Keratinocyte (primary cell): ENCODE data around the gene ZNF521. TPM values are rescaled to one million over a fixed set of nuclear protein-coding genes. Genes with fewer than 3 reads are reported as not detected.

Experiments
- DNase-seq: peaks from one replicate; pipeline ENCODE4 v3.0.0-alpha.2; 2011; ENCODE audit warnings: low read depth, missing footprints, low spot score
- FAIRE-seq: peaks from 2 replicates; lab custom pipeline; 2011; peaks lifted over from hg19 to GRCh38; lab: Jason Lieb, UNC
- H2AFZ ChIP-seq: 2 replicates; pipeline ENCODE4 v1.6.0; 2012; ENCODE audit warnings: low read length, control low read depth, inconsistent platforms; ENCODE audit not compliant: control insufficient read depth
- H3K27ac ChIP-seq: 2 replicates; pipeline ENCODE4 v1.5.1; 2011; ENCODE audit warnings: low read length; ENCODE audit not compliant: control insufficient read depth, insufficient read depth
- H3K27me3 ChIP-seq: 3 replicates; pipeline ENCODE4 v1.6.0; 2011; ENCODE audit warnings: low read length; ENCODE audit not compliant: control insufficient read depth, insufficient read depth; ENCODE audit errors: extremely low read depth
- H3K36me3 ChIP-seq, 2 experiments: 2 replicates in 1 of 2; 3 replicates in 1 of 2; pipeline ENCODE4 v1.5.1; 2011; ENCODE audit warnings: low read length in 2 of 2, mild to moderate bottlenecking in 1 of 2; ENCODE audit not compliant: control insufficient read depth in 2 of 2, insufficient read depth in 2 of 2; ENCODE audit errors: extremely low read depth in 1 of 2
- H3K4me1 ChIP-seq: 3 replicates; pipeline ENCODE4 v1.5.1; 2011; ENCODE audit warnings: low read length; ENCODE audit not compliant: control insufficient read depth, insufficient read depth; ENCODE audit errors: extremely low read depth
- H3K4me2 ChIP-seq: 3 replicates; pipeline ENCODE4 v1.6.0; 2011; ENCODE audit warnings: low read depth, low read length; ENCODE audit not compliant: control insufficient read depth, insufficient read depth; ENCODE audit errors: extremely low read depth
- H3K4me3 ChIP-seq, 3 experiments: fragments of 200-600 bp in 1 of 3; sonication (generic) in 1 of 3; 2 replicates in 2 of 3; 3 replicates in 1 of 3; pipeline ENCODE4 v1.5.1; 2011 to 2016; ENCODE audit warnings: low read length in 3 of 3, mild to moderate bottlenecking in 3 of 3, control low read depth in 2 of 3, inconsistent platforms in 1 of 3, low read depth in 1 of 3, mixed read lengths in 1 of 3, mixed run types in 1 of 3, moderate library complexity in 1 of 3; ENCODE audit not compliant: control insufficient read depth in 2 of 3, insufficient read depth in 2 of 3; ENCODE audit errors: extremely low read depth in 1 of 3
- H3K79me2 ChIP-seq: 2 replicates; pipeline ENCODE4 v1.6.0; 2012; ENCODE audit warnings: low read length; ENCODE audit not compliant: control insufficient read depth, insufficient read depth
- H3K9ac ChIP-seq: 3 replicates; pipeline ENCODE4 v1.6.0; 2011; ENCODE audit warnings: low read length; ENCODE audit not compliant: control insufficient read depth, insufficient read depth; ENCODE audit errors: extremely low read depth
- H3K9me1 ChIP-seq: 3 replicates; pipeline ENCODE4 v1.6.0; 2011; ENCODE audit warnings: low read length; ENCODE audit not compliant: control insufficient read depth, insufficient read depth; ENCODE audit errors: extremely low read depth
- H3K9me3 ChIP-seq: 2 replicates; pipeline ENCODE4 v1.5.1; 2012; ENCODE audit warnings: low read depth, low read length; ENCODE audit not compliant: control insufficient read depth
- H4K20me1 ChIP-seq: 3 replicates; pipeline ENCODE4 v1.6.0; 2011; ENCODE audit warnings: low read length; ENCODE audit not compliant: control insufficient read depth, insufficient read depth; ENCODE audit errors: extremely low read depth
- EZH2 ChIP-seq: IDR thresholded peaks from one replicate; pipeline ENCODE4 v1.6.1; 2012; ENCODE audit warnings: inconsistent platforms, mild to moderate bottlenecking, low read length, moderate library complexity
- dilution Hi-C: fragments of 300-500 bp; cut with MboI; formaldehyde crosslinking; loops from one replicate; pipeline ENCODE4 v1.7.0; 2020; ENCODE audit warnings: low sequenced_read_pairs; ENCODE audit not compliant: extremely low pct_ligation_motif_present
- polyA plus RNA-seq, 5 experiments: library from polyadenylated mRNA; depleted of rRNA in 3 of 5; stranded (reverse) in 3 of 5; stranded (forward) in 1 of 5; unstranded in 1 of 5; fragments of >200 nt; gene quantifications; 1 replicate in 1 of 5; 2 replicates in 3 of 5; 3 replicates in 1 of 5; pipeline versions ENCODE4 v1.2.1 to v1.2.3, GENCODE V29; 2011 to 2012; ENCODE audit warnings: missing spikeins in 2 of 5, low read depth in 1 of 5, low replicate concordance in 1 of 5
- TF ChIP-seq, protein P1 (sequence below), 3 experiments: IDR thresholded peaks in 1 of 3; conservative IDR thresholded peaks in 1 of 3; optimal IDR thresholded peaks in 1 of 3; 2 replicates in 2 of 3; 3 replicates in 1 of 3; pipeline versions ENCODE3 to v1.5.1; 2011; ENCODE audit warnings: low read length in 3 of 3, mild to moderate bottlenecking in 3 of 3, moderate library complexity in 2 of 3, control low read depth in 1 of 3, inconsistent platforms in 1 of 3; ENCODE audit not compliant: insufficient read depth in 2 of 3; ENCODE audit errors: extremely low read depth in 1 of 3

ZNF521 gene
- polyA plus RNA-seq, 1 donor (not counting 4 experiments of a cell fraction or from before 2014, with no cell fraction given) = 0.07 TPM

DNA sequence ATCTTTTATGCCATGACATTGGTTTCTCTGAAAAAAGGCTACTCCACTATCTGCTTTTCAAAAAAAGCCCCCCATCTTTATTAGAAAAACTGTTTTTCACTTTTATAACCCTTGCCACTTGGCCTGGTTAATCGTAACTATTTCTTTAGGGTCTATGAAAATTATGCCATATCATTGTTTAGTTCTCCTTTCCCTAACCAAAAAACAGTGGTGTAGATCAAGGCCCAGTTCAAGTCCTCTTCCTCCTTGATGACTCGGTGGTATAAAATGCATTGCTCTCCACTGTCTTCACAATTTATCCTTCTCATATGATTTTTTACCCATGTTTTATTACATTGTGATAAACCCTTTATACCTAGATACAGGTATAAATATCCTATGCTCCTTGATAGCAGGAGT, 205.5 kb downstream of the ZNF521 start:
- Histone ChIP-seq H3K9me1 (no peaks in the 10 kb centered on the region), H4K20me1 (no peaks in the 10 kb centered on the region), H3K9ac (no peak overlapping the region), H3K9me3 (no peaks in the 10 kb centered on the region), H3K4me1 (no peaks in the 10 kb centered on the region), H3K36me3 (no peaks in the 10 kb centered on the region), H3K27me3 (no peaks in the 10 kb centered on the region), H3K79me2 (no peaks in the 10 kb centered on the region), H3K27ac (no peak overlapping the region), H3K4me2 (no peak overlapping the region), H2AFZ (no peak overlapping the region), H3K4me3 (no peak overlapping the region)
- TF ChIP-seq EZH2 = no peak
- TF ChIP-seq, protein P1, sequence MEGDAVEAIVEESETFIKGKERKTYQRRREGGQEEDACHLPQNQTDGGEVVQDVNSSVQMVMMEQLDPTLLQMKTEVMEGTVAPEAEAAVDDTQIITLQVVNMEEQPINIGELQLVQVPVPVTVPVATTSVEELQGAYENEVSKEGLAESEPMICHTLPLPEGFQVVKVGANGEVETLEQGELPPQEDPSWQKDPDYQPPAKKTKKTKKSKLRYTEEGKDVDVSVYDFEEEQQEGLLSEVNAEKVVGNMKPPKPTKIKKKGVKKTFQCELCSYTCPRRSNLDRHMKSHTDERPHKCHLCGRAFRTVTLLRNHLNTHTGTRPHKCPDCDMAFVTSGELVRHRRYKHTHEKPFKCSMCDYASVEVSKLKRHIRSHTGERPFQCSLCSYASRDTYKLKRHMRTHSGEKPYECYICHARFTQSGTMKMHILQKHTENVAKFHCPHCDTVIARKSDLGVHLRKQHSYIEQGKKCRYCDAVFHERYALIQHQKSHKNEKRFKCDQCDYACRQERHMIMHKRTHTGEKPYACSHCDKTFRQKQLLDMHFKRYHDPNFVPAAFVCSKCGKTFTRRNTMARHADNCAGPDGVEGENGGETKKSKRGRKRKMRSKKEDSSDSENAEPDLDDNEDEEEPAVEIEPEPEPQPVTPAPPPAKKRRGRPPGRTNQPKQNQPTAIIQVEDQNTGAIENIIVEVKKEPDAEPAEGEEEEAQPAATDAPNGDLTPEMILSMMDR (optimal IDR thresholded peaks at IDR 0.05 in 1 of 3, IDR thresholded peaks at IDR 0.05 in 1 of 3, conservative IDR thresholded peaks at IDR 0.05 in 1 of 3; ENCODE audit: extremely low read depth in 1 of 3, insufficient read depth in 2 of 3, low read length in 3 of 3) = no peak
- no peak for DNase-seq
- no peak for FAIRE-seq
- dilution Hi-C loops = no loop called here

DNA sequence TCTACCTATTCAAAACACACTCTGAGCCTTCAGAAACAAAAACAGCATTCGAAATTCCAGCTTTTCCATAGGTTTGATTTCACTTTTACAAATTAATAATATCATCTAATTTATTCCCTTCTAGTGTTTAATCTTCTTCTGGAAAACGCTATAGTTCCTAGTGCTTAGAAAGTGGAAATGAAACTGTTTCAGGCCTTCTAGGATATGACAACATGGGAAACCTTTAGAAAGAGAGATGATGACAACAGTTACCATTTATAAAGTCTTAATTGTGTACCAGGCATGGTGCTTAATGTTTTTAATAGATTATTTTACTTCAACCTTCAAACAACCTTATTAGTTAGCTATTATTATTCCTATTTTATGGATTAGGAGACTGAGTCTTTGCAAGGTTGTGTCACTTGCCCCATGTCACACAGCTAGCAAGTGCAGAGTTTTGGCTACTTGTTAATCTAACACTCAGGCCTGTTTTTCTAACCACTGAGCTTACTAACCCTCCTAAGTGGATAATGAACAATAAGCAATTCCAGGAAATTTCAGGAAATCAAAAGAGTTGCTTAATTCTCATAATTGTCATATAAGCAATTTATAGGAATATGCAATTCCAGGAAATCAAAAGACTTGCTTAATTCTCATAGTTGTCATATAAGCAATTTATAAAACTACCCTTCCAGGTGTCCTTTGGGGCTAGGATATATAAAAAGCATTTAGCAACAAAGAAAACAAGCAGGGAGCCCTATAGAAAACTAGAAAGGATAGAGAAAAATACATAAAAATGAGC, 206.0 kb downstream of the ZNF521 start:
- no peak overlapping the region for H3K4me3 ChIP-seq
- H3K27me3 ChIP-seq = no peaks in the 10 kb centered on the region
- no peaks in the 10 kb centered on the region for H3K9me1 ChIP-seq
- H3K79me2 ChIP-seq = no peaks in the 10 kb centered on the region
- no peak overlapping the region for H2AFZ ChIP-seq
- DNase-seq = no peak
- H3K4me1 ChIP-seq = no peaks in the 10 kb centered on the region
- no peaks in the 10 kb centered on the region for H4K20me1 ChIP-seq
- H3K36me3 ChIP-seq = no peaks in the 10 kb centered on the region
- no peak for TF ChIP-seq EZH2
- TF ChIP-seq, protein P1 (optimal IDR thresholded peaks at IDR 0.05 in 1 of 3, IDR thresholded peaks at IDR 0.05 in 1 of 3, conservative IDR thresholded peaks at IDR 0.05 in 1 of 3; ENCODE audit: extremely low read depth in 1 of 3, insufficient read depth in 2 of 3, low read length in 3 of 3) = no peak
- dilution Hi-C loops = no loop called here
- H3K27ac ChIP-seq = no peak overlapping the region
- no peak for FAIRE-seq
- H3K9me3 ChIP-seq = no peaks in the 10 kb centered on the region
- no peak overlapping the region for H3K4me2 ChIP-seq
- H3K9ac ChIP-seq = no peak overlapping the region
